Epidermal melanocyte (primary cell): ENCODE measurements around the gene AWAT2.
"Not testable (repeated sequence)": the region's sequence is repeated elsewhere in the genome, so short reads cannot be mapped to it uniquely, and the experiment has no call there.

ENCODE experiments used
- DNase-seq: peaks from one replicate; pipeline ENCODE4 v3.0.0; 2011; ENCODE audit warnings: low spot score; ENCODE audit not compliant: insufficient read length

Gene AWAT2

DNA sequence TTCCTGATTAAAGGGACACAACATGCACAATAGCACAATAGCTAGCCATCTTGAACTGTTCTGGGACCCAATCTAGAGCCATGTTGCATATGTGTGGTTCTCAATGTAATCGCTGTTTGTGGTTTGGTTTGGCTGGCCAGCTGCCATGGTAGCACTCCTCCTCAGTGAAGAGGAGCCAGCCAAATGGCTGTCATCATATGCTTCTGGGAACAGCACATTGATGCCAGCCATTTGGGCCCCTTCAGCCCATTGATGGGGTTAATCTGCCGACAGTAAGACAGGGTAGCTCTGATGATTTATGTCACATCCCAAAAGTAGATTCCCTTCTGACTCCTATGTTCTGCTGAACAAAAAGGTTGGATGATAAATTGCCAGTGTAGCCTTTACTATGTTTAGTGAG is 48.5 kb downstream of the AWAT2 start:
- DNase-seq = no peak

GRCh38 chrX:69998299-69998698 is 51.4 kb downstream of the AWAT2 start:
- DNase-seq = not testable (repeated sequence)

GRCh38 chrX:69996113-69996468 is 53.6 kb downstream of the AWAT2 start:
- DNase-seq = no peak

- DNase-seq = no peak
These were observed 54.2 kb downstream of the AWAT2 start for GRCh38 chrX:69995362-69996112.

- DNase-seq = no peak
These were observed 56.2 kb downstream of the AWAT2 start for GRCh38 chrX:69993494-69993893.

GRCh38 chrX:69991685-69992084 is 58.1 kb downstream of the AWAT2 start:
- DNase-seq = no peak
